HG02571 (cell line): ENCODE measurements around the gene GRIPAP1.

Experiments used
- ATAC-seq: cut with Tn5 transposase; IDR thresholded peaks from one replicate; pipeline ENCODE4 v1.9.1; 2021; ENCODE audit warnings: mild to moderate bottlenecking, moderate library complexity; ENCODE audit not compliant: unreplicated experiment

Gene GRIPAP1

GRCh38 chrX:49002091-49002935, at the start of gene GRIPAP1:
Gene GRIPAP1 (minus strand): TSS chrX:49002264. CDS start chrX:49002229, 35 bp downstream.
- ATAC-seq, result peak; percentile 65

- ATAC-seq, result no peak
Observed at GRCh38 chrX:49043987-49044281, 41.9 kb upstream of the GRIPAP1 start.

- peak; percentile 87 for ATAC-seq
Observed at GRCh38 chrX:49043220-49043986, 41.3 kb upstream of the GRIPAP1 start, which contains the start of gene TFE3. Gene TFE3 (minus strand): TSS chrX:49043357. CDS start chrX:49043226, 131 bp downstream.

GRCh38 chrX:49042581-49043219, 40.6 kb upstream of the GRIPAP1 start:
- ATAC-seq, result peak; percentile 3

GRCh38 chrX:49041744-49042580, 39.9 kb upstream of the GRIPAP1 start:
- ATAC-seq, result no peak

GRCh38 chrX:49040376-49040955, 38.4 kb upstream of the GRIPAP1 start:
- no peak for ATAC-seq

GRCh38 chrX:49039598-49040375, 37.7 kb upstream of the GRIPAP1 start:
- no peak for ATAC-seq

GRCh38 chrX:49037883-49038475, 35.9 kb upstream of the GRIPAP1 start:
- ATAC-seq, result no peak

GRCh38 chrX:49030283-49030682, 28.2 kb upstream of the GRIPAP1 start:
- ATAC-seq, result no peak

GRCh38 chrX:49029876-49030275, 27.8 kb upstream of the GRIPAP1 start:
- no peak for ATAC-seq

- no peak for ATAC-seq
Observed at GRCh38 chrX:49019599-49020249, 17.7 kb upstream of the GRIPAP1 start.

GRCh38 chrX:49019050-49019449, 17.0 kb upstream of the GRIPAP1 start:
- ATAC-seq, result no peak

GRCh38 chrX:49003696-49004095, 1.6 kb upstream of the GRIPAP1 start:
- no peak for ATAC-seq

- ATAC-seq, result peak; percentile 19
Observed at GRCh38 chrX:49001521-49002090, 458 bp downstream of the GRIPAP1 start.

GRCh38 chrX:49000636-49001035, 1.4 kb downstream of the GRIPAP1 start:
- no peak for ATAC-seq

GRCh38 chrX:48999030-48999429, 3.0 kb downstream of the GRIPAP1 start:
- no peak for ATAC-seq

- ATAC-seq, result no peak
Observed at GRCh38 chrX:48998391-48998790, 3.7 kb downstream of the GRIPAP1 start.

- no peak for ATAC-seq
Observed at GRCh38 chrX:48997865-48998264, 4.2 kb downstream of the GRIPAP1 start.
